HG03439 (cell line): ENCODE results near the gene GTF3C4.
A peak's percentile ranks its signal among the peaks of the same experiment; 100 is the strongest.

Experiments used
- ATAC-seq: cut with Tn5 transposase; IDR thresholded peaks from one replicate; pipeline ENCODE4 v1.9.1; 2021; ENCODE audit warnings: mild to moderate bottlenecking, moderate library complexity; ENCODE audit not compliant: unreplicated experiment

GTF3C4 gene, protein sequence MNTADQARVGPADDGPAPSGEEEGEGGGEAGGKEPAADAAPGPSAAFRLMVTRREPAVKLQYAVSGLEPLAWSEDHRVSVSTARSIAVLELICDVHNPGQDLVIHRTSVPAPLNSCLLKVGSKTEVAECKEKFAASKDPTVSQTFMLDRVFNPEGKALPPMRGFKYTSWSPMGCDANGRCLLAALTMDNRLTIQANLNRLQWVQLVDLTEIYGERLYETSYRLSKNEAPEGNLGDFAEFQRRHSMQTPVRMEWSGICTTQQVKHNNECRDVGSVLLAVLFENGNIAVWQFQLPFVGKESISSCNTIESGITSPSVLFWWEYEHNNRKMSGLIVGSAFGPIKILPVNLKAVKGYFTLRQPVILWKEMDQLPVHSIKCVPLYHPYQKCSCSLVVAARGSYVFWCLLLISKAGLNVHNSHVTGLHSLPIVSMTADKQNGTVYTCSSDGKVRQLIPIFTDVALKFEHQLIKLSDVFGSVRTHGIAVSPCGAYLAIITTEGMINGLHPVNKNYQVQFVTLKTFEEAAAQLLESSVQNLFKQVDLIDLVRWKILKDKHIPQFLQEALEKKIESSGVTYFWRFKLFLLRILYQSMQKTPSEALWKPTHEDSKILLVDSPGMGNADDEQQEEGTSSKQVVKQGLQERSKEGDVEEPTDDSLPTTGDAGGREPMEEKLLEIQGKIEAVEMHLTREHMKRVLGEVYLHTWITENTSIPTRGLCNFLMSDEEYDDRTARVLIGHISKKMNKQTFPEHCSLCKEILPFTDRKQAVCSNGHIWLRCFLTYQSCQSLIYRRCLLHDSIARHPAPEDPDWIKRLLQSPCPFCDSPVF

DNA sequence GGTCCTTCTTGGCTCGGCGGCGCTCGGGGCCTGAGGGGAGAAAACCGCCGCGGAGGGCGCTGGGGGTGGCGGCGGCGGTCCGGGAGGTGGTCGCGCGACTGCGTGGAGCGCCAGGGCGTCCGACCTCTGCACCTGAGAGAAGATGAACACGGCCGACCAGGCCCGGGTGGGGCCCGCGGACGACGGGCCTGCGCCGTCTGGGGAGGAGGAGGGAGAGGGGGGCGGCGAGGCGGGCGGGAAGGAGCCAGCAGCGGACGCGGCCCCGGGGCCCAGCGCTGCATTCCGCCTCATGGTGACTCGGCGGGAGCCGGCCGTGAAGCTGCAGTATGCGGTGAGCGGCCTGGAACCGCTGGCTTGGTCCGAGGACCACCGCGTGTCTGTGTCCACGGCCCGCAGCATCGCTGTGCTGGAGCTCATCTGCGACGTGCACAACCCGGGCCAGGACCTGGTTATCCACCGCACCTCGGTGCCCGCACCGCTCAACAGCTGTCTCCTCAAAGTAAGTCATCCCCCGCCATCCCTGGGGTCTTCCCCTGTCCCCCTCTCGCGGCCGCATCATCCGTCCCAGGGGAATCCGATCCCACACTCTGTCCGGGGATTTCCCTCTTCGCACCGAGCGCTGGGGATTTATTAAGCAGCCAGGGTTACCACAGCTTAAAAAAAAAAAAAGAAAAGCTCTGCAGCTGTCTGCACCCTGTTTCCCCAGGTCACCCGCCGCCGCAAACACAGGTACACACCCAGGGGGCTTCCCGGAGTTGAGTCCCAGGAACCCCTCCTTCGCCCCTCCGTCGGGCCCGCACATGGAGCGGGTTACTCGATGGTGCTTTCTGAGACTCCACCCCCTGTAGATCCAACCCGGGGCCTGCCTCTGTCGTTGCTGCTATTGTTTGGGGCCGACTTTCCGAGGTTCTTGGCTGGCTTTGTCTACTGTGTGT is at the start of gene GTF3C4:
TSS of gene GTF3C4 (plus strand) at position 8 of the 935 bp plus-strand sequence. CDS start at position 143, 135 bp downstream.
- ATAC-seq, result peak; percentile 54

DNA sequence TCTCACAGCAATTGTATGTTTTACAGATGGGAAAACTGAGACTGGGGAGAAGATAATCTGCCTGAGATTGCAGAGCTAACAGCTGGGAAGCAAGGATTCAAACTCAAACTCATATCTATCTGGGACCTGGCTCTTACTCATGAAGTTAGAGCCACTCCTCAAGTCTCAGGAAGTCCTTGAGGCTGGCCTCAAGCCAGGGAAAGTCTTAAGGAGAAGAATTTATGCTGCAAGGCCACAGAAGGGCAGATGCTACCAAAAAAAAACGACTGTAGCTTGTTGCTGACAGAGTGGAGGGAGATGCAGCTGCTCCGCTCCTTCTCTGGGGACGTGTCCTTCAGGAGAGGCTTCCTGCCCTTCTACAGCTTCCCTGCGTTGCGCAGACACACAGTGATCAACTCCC is 48.1 kb upstream of the GTF3C4 start:
- no peak for ATAC-seq

DNA sequence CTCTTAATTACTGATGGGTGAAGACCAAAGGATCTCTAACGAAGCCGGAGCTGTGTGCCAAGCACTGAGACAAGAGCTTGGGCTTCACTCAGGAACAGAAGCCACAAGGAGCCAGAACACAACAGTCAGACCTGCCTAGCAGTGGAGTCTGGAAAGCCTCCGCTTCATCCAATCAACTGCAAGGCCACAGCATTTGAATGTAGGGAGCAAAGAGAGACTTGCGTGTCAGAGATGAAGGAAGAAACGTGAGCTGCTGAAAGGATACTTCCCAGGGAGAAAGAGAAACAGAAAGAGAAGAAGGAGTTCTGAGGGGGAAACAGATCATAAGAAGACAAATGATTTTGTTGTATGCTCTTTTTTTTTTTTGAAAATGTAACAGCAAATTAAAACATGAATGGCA is 44.0 kb upstream of the GTF3C4 start:
- ATAC-seq, result no peak

DNA sequence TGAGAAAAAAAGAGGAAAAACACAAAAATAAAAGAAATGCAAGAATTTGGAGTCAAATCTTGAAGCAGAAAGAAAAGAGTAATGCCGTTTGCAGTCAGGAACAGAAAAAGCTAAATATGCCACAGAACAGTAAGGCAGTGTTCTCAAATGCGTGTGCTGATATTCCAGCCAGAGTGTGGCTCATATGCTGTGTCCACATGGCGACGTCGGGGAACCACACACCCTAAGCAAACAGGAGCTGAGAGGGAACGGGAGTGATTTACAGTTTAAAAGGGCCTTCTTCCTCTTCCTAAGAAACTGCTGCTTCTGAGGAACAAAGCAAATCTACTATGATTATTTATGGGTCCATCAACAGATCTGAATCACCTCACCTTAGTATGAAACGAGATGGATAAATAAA is 43.2 kb upstream of the GTF3C4 start:
- no peak for ATAC-seq

DNA sequence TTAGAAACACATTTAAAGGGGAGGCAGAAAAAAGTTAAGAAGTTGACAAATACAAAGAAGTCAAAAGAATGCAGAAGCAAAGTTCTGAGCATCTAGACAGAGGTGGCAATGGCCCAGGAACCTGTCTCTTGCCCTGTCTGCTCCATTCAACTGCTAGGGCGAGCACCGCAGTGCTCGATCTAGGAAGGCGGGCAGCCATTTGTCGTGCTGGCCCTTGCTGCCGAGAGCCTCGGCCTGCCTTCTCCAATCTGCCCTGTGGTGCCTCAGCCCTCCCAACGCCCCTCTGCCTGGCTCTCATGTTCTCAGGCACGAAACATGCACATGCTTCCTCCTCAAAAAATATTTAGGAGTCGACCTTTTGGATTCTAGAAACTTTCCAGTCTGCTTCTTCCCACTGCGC is 42.7 kb upstream of the GTF3C4 start:
- no peak for ATAC-seq

DNA sequence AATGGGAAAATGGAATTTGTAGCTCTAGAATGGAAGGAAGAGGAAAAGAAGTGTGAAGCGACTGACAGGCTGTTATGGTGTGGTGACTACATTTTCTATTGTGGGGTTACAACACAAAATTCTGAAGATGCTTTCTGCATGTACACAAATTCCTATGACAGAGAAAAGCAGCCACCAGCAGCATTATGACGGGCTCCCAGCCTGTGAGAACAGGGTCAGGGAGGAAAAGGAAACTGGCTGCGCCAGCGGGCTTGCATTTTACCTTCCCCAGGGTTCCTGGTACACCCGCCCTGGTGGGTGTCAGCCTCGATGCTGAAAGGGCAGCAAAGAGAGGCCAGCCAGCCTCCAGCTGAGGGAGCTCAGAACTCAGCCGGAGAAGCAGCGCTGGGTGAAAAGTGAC is 41.5 kb upstream of the GTF3C4 start:
- ATAC-seq, result no peak

DNA sequence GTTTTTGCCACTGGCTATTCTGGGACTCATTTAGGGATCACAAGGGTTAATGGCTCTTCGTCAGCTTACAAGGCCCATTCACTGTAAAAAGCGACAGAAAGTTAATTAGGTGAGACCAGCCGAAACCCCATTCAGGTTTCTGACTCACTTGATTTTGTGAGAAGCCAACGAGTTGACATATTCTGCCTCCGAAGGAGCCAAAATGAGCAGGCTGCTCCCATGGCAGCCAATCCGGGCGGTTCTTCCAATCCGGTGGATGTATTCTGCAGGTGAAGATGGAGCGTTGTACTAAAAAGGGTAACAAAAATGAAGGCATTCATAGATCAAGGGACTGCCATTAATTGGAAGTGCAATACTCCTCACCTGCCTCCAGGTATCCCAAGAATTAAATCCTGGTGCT is 40.1 kb upstream of the GTF3C4 start:
- ATAC-seq, result no peak

DNA sequence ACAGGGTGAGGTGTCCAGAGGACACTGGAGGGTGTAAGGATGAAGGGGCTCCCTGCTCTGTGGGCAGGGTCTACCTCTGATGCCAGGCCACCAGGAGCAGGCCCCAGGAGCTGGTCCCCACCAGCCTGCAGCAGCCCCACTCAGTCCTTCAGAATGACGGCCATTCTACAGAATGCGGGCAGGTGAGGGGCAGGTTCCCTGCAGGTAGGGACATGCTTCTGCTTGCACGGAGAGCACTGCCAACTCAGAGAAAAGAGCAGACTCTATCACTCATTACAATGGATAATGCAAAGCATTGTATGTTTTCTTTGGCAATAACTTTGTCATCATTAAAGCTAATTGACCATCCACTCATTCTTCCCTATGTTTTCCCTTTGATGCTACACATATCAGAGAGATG is 39.5 kb upstream of the GTF3C4 start:
- no peak for ATAC-seq

DNA sequence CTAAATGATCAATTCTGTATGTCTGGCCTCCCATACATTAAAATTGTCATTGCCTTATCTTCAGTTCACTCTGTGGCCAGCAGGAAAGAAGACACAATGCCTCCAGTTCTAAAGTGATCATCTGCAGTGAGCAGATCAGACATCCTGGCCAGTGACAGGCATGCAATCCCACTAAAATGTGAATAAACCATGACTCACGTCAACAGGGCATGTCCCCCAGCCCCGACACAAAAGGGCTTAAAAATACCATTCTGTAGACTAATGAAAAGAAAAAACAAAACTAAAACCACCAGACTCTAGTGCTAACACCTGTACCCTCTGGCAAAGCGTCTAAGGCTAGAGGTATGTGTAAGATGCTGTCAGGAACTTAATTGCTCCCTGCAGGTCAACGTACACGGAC is 39.0 kb upstream of the GTF3C4 start:
- no peak for ATAC-seq

DNA sequence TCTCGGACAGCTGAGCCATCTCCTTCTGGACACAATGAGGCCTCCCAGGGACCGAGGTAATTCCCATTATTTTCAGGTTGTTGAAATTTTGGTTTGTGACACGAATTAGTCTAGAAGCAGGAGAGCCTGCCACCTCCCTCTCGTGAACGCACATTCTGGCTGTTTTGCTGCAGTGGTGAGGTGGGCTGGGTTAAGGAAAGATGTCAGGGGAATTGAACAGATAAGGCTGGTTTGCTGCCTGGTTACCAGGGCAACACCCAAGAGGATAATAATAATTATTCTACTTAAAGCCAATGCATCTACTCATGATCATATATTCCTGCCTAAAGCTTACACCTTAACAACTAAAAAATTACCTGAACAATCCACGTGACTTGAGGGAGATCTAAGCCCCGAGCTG is 38.6 kb upstream of the GTF3C4 start:
- ATAC-seq, result no peak

DNA sequence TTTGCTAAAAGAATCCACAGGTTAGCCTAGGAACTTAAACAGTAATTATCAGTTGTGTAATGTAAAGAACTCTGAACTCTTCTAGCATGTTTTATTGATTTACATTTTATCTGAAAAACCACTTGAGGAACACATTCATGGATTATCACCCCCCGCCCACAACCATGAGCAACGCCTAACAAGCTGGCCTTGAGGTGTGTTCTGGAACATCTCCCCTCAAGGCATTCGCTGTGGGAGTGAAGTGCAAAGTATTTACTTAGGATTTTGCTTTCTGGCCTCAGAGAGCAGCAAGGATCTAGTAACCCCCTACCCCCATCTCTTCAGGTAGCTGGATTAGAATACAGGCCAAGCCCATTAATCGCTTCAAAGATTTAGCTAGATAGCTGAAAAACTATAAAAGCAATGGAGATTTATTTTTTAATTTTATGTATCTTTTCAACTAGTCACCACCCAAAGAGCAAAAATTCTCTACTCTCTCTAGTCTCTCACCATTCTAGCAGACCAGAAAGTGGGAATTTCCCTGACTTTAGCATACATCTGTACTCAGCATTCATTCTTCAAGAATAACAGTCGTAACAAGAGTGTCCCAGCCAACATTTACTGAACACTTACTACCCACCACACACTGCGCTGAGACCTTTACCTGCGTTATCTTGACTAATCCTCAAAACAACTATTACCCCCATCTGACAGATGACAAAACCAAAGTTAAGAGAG is 37.7 kb upstream of the GTF3C4 start:
- no peak for ATAC-seq

DNA sequence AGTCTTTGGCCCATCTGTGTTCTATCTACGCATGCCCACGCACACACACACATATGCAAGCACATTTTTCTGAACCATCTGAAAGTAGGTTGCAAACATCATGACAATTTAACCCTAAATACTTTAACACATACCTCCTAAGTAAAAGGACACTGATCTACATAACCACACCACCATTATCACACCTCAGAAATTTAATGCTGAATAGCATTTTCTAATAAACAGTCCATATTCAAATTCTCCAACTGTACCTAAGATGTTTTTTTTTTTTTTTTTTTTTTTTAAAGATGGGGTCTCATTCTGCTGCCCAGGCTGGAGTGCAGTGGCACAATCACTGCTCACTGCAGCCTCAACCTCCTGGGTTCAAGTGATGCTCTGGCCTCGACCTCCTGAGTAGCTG is 35.9 kb upstream of the GTF3C4 start:
- no peak for ATAC-seq

DNA sequence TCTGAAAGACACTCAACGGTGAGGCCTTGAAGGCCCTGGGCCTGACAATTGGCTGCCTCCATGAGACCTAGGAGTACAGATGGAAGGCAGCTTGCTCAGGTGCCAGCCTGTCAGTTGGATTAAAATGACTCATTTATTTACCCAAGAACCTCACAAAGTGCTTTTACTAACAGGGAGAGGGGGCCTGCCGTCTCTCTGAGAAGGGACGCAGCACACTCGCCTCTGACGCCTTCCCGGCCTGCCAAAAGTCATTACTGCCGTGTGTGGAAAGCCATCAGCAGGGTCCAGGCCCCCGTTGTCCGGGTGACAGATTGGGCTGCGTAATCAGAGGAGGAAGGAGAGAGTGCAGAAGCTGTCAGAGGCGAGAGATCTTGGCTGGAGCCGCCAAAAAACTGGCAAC is 32.9 kb upstream of the GTF3C4 start:
- no peak for ATAC-seq

DNA sequence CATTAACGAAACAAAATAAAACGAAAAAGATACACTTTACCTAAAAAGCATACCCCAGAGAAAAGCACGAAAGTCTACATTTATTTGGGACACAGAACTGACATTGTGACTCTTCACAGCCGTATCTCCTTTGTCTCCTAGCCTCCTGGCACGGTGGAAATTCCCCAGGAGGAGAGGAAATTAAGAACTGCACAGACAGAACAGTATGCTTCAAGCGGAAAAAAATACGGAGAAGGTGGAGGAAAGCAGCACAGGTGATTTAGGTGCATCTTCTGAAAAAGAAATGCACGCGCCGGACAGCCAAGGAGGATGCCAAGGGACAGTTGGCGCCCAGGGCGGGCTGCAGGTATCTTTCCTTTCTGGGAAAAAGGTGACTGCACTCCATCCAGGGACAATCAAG is 32.5 kb upstream of the GTF3C4 start:
- ATAC-seq, result no peak

DNA sequence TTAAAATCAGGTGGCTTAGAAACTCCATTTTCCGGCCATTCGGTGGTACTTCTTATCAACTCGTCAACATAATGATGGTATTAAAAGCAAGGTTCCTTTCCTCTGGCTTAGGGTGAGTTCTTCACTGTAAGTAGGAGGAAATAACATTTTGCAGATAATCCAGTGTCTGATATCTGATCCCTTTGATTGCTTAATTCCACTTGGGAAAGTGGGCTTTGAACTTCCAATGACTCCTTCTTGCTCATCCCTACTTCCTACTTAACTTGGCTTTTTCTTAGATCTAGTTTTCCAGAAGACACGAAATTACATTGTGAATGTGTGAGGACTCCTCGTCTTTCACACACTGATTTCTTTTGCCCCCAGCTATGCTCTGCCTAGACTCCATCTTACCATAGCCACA is 32.0 kb upstream of the GTF3C4 start:
- no peak for ATAC-seq

DNA sequence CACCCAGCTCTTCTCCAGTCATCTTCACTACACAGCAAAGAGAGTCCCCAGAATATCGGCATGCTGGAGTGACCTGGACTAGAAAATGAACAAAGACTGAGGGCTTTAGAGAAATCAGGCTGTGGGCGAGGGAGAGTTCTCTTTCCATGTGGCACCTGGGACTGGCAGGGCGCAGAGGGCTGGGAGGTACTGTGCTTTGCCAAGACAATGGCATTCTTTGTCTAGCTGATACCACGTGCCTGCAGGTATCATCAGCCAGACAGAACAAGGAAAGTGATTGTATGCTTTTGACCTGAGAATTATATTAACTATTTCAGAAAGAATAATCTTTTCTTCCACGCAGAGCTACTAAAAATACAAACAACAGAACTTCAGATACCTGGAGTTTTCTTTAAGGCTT is 30.9 kb upstream of the GTF3C4 start:
- ATAC-seq, result no peak

DNA sequence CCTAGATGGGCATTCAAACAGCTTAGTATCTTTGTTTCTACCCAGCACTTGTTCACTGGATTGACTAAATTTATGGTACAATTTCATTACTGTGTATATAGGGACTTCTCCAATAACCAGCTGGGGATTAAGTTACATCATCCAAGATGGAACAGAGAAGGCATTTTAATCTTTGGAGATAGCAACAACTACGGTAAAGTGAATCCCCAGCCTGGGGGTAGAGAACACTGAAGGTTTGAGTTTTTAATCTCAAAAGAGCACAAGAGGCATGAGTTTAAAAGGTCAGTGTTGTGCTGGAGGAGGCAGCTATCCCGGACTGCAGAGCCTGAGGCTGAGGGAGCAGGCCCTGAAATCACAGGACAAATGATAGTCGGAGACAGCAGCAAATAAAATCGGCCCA is 29.0 kb upstream of the GTF3C4 start:
- no peak for ATAC-seq

DNA sequence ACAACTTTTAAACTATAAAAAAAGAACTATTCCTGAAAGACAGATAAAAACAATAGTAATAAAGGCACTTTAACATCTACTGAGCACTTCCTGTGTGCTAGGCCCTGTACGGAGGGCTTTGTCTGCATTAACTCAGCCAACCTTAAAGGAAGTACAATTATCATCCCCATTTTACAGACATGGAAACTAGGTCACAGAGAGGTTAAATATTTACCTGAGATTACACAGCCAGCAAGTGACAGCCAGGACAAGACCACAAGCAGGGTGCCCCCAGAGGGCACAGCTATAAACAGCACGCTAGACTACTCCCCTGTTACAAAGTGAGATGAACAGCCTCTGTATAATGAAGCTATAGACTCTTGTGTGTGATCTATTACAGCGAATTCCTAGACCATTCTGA is 26.0 kb upstream of the GTF3C4 start:
- no peak for ATAC-seq

DNA sequence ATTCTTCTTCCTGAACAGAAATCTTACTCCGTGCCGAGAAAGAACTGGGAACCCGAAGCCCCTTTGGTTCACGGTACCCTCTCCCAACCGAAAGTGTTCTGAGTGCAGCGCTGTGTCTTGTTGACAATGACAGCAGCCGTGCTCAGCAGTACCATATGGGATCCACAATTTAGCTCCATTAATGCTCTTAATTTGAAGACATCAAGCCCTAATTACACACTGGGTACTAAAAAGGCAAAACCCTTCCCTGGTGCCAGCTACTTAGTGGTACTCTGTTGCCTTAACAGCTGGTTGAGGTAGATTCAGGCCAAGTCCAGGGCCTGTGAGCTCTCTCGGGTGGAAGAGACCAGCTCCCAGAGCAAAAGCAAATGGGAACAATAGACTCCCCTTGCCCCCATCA is 25.0 kb upstream of the GTF3C4 start:
- ATAC-seq, result no peak

DNA sequence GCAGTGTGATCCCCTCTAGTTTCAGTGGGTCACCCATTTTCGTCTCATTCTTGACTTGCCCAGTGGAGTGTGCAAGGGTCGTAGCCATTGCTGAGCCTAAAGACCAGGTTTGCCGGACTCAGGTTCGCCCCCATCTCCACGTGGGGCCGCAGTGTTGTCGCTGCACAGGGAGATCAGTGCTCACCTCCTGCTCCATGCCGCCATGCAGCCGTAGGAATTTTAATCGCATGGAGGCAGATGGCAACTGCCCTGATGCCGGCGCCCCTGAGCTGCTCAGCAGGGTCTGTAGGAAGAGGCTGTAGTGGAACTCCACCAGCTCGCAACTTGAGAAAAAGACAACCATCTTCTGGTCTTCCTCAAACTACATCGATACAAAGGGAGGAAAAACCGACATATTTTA is 24.6 kb upstream of the GTF3C4 start:
- ATAC-seq, result no peak

DNA sequence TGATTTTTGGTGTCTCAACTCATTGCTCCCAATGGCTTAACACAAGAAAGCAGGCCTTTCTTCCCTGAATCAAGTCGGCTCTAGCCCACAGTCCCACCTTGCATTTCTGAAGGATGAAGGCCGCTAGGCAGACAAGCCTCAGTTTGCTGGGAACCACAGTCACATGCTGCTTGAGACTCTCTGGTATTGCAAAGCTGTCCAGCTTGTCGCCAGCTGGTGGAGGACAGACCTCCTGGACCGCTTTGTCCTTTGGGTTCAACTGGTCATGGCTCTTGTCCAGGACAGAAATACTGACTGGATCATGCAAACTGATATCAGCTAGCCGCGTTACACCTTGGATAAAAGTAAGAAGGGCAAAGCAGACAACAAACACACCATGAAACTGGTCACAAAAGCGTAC is 23.5 kb upstream of the GTF3C4 start:
- no peak for ATAC-seq
